GM21447 (cell line): ENCODE data around the gene CYYR1.
"Not testable (repeated sequence)": the region's sequence is repeated elsewhere in the genome, so short reads cannot be mapped to it uniquely, and the experiment has no call there.

Experiments used
- ATAC-seq: cut with Tn5 transposase; IDR thresholded peaks from one replicate; pipeline ENCODE4 v1.9.1; 2021; ENCODE audit not compliant: unreplicated experiment

Gene CYYR1

DNA sequence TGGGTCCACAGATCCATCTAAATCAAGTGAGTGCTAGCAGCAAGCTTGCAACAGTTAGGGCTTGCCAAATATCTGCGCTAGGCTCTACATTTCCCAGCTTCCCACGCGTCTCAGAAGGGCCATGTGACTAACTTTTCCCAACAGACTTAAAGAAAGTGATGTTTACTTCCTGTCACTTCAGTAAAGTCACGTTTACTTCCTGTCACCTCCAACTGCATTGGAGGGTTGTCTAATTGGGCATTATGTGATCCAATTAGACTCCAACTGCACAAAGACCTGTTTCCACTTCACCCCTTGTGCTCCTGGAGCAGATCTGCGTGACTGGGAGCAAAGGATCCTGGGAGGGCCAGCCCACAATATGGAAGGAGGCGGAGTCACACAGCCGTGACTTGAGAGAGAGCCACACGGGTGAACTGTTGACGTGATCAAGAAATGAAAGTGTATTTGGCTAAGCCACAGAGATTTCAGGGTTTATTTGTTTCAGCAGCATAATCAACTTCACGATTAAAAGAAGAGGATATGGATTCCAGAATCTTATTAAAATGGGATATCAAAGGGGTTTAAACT lies 77.7 kb downstream of the CYYR1 start:
- no peak for ATAC-seq

DNA sequence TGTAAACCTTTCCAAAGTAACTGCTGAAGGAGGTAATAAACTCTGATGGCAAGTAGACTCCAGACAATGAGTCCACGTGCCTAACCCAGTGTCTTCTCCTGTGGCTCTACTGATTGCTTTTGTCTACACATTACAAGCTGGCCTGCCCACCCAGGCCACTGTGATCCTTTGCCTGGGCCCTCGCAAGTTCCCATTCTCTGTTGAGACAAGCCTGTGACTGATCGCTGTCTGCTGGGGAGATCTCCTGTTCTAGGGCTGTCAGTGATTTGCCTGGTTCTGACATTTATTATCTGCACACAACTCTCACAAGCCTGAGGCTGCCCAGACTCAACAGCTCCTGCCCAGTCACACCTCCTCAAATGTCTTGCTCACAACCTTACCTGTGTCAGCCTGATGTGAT lies 81.4 kb downstream of the CYYR1 start:
- ATAC-seq = no peak

DNA sequence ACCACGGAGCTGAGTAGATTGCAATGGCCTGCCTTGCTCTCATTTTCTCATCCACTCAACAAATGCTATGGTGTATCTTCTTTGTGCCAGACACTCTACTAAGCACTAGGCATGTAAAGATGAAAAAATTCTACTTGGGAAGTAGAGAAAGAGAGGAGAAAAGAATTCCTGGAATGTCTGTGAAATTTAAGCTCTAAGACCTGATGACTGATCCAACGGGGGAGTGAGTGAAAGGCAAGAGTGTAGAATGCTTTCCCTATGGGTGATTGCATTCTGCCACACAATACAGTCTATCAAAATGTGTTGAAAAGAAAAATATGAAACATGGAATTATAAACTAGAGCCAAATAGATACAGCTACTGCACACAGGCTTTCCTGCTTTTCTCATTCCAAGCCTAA lies 82.3 kb downstream of the CYYR1 start:
- no peak for ATAC-seq

DNA sequence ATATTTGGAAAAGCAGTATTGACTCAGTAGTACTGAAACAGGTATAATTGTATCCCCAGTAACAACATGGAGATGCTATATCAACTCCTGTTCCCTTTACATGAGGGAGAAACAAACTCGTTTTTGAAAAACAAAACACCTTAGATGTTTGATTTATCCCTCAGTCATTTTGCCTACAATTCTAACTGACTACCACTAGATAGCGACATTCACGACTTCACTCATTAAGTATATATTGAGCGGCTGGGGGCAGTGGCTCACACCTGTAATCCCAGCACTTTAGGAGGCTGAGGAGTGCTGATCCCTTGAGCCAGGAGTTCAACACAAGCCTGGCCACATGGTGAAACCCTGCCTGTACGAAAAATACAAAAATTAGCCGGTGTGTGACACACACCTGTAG lies 83.3 kb downstream of the CYYR1 start:
- no peak for ATAC-seq

DNA sequence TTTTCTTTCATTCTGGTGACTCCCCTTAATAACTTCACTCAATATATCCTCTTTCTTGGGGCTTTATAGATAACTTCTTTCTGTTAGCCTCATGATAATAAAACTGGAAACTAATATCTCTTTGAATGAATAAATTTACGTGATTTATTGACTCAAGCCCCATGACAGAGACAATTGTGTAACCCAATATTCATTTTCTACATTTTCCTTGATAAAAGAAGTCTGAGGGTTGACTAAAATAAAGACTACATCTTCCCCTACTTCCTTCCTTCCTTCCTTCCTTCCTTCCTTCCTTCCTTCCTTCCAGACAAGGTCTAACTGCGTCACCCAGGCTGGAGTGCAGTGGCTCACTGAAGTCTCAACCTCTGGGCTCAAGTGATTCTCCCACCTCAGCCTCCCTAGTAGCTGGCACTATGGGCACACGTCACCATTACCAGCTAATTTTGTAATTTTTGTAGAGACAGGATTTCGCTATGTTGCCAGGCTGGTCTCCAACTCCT lies 85.1 kb downstream of the CYYR1 start:
- no peak for ATAC-seq

DNA sequence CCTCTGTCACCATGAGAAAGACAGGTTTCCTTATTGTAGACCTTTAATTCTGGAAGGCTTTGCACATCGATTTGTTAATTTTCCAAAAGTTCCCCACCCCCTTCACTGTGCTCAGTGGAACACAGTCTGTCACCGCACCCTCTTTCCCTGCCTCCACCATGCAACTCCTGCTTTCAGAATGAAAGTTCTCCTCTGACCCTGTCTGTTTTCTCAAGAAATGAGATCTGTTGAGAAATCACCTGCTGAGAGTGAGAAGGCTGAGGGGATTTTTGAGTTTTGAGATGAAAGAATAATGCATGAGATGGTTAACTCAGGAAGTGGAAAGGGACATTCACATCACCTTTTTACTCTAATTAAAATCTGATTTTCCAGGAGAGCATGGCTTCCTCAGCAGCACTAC lies 99.6 kb downstream of the CYYR1 start:
- ATAC-seq = no peak

DNA sequence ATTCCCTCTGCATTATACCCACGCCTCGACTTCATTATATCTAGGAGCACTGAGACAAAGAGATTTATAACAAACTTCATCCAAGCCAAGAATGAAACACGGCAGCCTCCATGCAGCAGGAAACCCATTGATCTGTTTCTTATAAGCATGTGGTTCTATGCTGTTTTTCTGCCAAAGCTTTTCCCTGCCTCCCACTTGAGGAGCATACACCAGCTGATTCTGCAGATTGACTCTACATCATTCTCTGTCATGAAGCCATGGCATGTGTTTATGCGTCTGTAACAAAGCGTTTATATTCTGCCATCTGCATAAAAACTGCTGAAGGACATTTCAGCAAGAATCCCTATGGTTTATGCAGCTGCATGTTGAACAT lies 102.0 kb downstream of the CYYR1 start:
- ATAC-seq = no peak

DNA sequence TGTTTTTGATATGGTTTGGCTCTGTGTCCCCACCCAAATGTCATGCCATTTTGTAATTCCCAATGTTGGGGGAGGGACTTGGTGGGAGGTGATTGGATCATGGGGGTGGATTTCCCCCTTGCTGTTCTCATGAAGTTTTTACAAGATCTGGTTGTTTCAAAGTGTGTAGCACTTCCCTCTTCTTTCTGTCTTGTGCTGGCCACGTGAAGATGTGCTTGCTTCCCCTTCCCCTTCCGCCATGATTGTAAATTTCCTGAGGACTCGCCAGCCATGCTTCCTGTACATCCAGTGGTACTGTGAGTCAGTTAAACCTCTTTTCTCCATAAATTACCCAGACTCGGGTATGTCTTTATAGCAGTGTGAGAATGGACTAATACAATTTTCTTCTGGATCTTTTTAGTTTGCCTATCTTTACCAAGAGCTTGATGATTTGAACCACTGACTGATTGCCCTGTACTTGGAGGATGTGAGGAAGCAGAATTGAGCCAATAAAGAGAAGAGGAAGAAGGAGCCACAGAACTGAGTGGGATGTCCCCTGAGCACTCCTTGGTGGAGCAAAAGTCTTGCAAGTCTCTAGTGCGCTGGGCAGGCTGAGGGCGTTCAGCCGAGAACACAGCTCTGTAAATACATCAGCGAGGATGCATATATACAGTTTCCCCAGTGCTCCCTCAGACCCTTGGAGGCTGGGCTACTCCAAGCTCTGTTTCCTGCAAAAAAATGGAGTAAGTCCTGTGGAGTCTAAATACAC lies 102.6 kb downstream of the CYYR1 start:
- ATAC-seq = no peak

DNA sequence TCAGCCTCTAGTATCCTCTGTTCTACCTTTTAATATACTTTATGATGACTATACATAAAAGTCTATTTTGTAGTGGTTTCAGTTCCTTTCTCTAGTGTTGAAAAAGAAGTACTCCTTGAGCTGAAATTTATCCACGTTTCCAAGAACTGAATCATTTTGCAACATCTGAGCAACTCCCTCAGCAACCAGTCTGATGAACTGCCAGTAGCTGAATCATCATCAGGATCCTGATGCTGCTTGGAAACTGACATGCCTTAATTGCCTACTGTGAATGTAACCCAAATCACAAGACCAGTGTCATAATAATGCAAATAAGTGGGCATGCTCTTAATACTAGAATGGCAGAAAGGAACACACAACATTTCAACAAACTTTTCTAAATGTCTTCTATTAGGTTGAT lies 103.3 kb downstream of the CYYR1 start:
- no peak for ATAC-seq

DNA sequence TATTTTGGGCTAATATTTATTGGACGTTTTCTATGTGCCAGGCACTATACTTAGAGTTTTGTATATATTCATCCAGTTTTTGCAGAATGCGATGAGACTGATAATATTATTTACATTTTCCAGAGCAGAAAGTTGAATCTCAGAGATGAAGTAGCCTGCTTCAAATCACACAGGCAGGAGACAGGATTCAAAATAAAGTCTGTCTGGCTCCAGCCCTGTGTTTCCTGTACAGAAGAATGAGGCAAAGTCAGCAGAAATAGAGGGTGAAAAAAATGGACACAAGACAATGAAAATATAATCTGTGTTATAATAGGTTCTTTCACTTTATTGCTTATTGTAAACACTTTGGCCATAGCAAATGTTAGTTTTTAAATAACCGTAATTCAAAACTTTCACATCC lies 107.2 kb downstream of the CYYR1 start:
- no peak for ATAC-seq

DNA sequence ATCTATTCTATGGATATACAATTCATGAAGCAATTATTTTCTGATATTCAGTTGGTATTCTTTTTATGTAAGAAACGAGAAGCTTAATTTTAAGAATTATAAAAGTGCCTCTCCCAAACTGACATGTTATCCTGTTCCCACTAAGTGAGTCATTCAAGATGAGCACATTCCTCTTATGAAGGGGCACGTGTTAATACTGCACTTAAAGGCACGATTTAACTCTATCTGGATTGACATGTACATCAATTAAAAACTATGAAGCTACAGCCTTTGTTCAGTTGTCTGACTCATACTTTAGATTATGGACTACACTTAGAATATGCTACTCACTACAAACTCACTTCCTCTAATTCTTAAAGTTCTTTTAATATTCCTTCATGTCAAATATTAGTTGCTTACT lies 111.6 kb downstream of the CYYR1 start:
- ATAC-seq = no peak

DNA sequence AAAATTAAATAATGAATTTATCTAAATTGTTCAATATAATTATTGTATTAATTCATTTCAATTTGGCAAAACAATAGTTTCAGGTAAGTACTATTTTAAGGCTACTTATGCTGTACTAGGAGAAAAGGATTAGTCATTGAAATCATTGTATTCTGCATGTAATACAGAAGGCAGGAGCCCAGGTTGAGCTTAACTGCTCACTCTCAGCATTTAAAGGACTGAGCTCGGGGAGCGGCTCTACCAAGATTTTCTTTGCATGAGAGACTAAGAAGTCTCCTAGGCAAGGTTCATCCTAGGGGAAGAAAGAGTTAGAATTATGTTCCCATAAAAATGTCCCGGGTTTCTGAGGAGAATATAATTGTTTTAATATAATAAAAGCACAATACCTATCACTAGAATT lies 112.5 kb downstream of the CYYR1 start:
- ATAC-seq = no peak

DNA sequence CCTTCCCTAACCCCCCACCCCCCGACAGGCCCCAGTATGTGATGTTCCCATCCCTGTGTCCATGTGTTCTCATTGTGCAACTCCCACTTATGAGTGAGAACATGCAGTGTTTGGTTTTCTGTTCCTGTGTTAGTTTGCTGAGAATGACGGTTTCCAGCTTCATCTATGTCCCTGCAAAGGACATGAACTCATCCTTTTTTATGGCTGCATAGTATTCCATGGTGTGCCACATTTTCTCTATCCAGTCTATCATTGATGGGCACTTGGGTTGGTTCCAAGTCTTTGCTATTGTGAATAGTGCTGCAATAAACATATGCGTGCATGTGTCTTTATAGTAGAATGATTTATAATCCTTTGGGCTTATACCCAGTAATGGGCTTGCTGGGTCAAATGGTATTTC lies 114.2 kb downstream of the CYYR1 start:
- ATAC-seq = not testable (repeated sequence)

DNA sequence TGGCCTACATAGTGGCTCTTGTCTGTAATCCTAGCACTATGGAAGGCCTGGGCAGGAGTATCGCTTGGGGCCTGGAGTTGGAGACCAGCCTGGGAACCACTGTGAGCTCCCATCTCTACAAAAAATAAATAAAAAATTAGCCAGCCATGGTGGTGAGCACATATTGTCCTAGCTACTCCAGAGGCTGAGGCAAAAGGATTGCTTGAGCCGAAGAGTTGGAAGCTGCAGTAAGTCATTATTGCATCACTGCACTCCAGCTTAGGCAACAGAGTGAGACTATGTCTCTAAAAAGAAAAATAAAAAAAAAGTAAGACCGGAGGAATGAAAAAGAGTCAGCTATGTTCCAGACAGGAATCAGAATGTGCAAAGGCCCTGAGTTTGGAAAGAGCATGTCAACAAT lies 115.3 kb downstream of the CYYR1 start:
- no peak for ATAC-seq

DNA sequence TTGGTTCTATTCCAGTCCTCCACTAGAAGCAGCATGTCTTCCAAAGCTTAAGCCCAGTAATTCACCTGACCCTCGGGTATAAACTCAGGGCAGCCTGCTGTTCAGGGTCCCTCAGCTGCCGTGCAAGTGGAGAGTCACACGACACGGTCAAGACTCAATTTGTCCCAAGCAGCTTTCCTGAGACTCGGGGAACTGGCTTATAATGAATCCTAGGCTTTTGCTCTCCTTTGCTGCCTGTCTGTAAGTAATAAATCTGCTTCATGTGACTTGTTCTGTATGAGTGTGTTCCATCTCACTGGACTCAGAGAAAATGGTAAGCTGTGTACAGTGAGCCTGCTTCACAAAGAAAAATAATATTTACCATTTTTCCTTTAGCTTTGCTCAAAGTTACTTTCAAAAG lies 119.8 kb downstream of the CYYR1 start:
- no peak for ATAC-seq

DNA sequence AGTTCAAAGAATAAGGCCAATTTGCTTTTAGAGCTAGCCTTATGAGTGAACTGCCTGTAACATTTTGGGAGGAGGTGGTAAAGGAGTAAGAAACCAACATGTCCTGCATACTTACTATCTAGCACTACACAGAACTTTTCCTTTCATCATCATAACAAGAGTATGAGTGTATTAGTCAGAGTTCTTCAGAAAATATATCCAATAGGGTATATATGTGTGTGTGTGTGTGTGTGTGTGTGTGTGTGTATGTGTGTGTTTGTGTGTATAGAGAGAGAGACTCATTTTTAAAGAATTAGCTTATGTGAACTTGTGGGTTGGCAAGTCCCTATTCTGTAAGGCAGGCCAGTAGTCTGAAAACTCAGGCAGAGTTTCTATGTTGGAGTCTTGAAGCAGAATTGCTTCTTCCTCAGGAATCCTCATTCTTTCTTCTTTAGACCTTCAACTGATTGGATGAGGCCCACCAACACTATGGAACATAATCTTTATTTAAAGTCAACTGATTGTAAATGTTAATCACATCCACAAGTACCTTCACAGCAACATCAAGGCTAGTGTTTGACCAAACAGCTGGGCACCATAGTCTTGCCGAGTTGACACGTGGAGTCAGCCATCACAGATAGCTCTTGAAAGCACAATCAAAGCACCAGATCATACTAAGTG lies 121.9 kb downstream of the CYYR1 start:
- ATAC-seq = no peak

DNA sequence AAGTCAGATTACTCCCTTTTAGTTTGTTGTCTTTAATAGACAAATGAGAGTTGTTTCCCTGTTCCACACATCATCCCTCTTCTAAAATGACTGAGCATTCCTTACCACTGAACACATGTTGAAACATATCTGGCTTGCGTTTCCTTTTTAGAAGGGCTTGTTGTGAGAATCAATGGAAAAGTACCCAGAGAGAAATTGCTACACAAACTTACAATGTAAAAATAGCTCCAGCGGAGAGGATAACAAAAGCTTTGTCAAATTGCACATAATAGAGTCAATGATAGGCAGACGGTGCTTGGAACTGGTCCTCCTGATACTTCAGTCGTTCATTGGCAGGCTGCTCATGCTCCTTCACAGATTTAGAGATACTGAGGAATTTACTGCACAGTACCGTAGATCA lies 123.9 kb downstream of the CYYR1 start:
- no peak for ATAC-seq

DNA sequence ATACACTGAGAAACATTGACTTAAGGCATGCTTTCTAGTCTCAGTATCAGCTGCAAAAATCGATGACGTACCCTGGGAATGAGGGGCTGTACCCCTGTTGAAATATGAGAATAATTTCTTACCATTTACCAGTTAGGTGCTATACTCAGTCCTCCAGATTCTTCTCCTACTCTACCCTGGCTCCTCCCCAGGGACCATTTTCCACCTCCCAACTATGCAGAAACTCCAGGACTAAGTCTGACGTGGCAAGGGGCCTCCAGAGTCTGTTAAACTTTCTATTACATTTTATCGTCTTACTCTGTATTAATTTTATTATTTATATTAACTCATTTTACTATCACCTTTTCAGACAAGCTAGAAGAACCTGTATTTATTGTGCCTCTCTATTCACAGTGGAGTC lies 124.3 kb downstream of the CYYR1 start:
- no peak for ATAC-seq

DNA sequence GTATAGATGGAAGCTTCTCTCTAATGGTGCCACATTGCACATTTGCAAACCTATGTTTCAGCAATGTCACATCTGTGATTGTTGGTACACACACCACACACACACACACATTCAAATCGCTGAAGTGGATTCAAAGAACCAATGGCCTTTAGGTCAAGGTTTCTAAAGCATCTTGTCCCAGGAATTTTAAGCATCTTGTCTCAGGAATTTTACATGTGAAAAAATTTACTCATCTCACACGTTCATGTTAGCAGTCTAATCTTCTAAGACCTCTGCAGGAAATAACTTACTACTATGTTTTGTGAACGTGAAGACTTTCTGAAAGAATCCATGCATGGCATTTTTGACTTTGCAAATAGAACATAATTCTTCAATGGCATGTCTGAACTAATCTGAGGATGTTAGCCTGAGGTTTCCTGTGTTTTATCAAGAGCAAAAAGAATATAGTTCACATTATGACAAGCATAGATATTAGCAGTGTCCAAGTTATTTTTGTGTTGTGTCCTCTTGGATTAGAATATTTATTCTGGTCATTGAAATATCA lies 125.1 kb downstream of the CYYR1 start:
- ATAC-seq = no peak

DNA sequence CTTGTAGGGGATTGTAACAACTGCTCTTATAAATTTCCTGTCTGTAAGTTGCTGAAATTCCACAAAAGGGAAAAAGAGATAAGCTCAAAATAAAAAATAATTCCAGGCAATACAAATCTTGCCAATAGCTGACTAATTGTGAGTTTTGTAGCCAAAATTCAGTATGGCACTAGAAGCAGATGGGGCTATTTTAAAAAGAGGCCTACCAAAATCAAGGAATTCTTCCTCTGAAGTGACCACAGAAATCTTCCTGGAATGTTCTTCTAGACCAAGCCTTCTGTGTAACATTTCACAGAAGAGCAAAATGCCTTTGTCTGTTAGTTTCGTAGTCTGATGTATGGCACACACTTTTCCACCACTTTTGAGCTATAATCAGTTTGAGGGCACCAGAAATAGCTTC lies 127.6 kb downstream of the CYYR1 start:
- ATAC-seq = no peak

DNA sequence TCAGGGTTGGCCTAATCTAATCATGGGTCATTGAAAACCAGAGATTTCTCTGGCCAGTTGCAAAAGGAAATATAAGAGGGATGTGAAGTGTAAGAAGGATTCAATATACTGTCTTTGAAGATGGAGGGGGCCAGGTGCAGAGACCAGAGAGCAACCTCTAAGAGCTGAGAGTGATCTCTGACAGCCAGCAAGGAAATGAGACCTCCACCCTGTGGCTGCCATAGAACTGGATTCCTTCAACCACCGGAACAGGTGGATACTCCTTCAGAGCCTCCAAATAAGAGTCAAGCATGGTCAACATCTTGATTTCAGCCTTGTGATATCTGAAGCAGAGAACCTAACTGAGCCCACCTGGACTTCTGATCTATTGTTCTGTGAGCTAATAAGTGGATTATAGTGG lies 128.4 kb downstream of the CYYR1 start:
- no peak for ATAC-seq

DNA sequence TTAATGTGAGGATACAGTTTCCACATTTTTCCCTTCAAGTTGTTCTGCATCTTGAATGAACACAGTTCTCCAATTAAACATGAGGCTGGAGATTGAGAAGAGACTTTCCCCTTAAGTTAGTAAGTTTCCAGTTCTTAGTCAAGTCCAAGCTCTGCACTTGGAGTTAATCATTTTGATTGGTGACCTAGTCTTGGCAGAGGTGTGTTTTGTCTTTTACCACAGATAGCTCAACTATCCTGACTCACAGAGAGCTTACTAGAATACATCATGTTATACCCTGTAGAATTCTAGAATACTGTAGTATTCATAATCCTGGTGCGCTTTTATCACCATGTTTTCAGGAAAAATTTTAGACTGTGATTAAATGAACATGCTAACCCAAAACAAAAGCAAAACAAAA lies 129.2 kb downstream of the CYYR1 start:
- ATAC-seq = no peak
